ELR (cell line): Measurements from ENCODE around the gene PRPF19.

ENCODE experiments used
- DNase-seq: peaks from one replicate; pipeline ENCODE4 v3.0.0-alpha.2; 2015; ENCODE audit warnings: low read depth

PRPF19 gene

GRCh38 chr11:60841797-60842667, 64.4 kb downstream of the PRPF19 start, which contains the start of gene CCDC86:
CCDC86 (plus strand) TSS chr11:60842113; CDS start chr11:60842125, 12 bp downstream.
- DNase-seq, result peak; percentile 95
